K562 (cell line): ENCODE data around the gene OVCA2. TPM values are rescaled to one million over a fixed set of nuclear protein-coding genes. Genes with fewer than 3 reads are reported as not detected.

Source experiments
- HDAC1 ChIP-seq, 2 experiments: fragments of 450-650 bp; IDR thresholded peaks; 2 replicates each; pipeline ENCODE4 v1.6.1; 2016 to 2017; ENCODE audit warnings: inconsistent platforms in 1 of 2, mild to moderate bottlenecking in 1 of 2, moderate library complexity in 1 of 2
- PBX2 ChIP-seq, 2 experiments: IDR thresholded peaks in 1 of 2; conservative IDR thresholded peaks in 1 of 2; 2 replicates each; pipeline ENCODE4 v1.6.1; 2016; ENCODE audit warnings: low read depth in 2 of 2, mild to moderate bottlenecking in 1 of 2, missing compliant biosample characterization in 1 of 2, missing genetic modification characterization in 1 of 2, moderate library complexity in 1 of 2
- POLR3G ChIP-seq: IDR thresholded peaks from 2 replicates; pipeline ENCODE4 v1.6.1; 2011; ENCODE audit not compliant: insufficient read length, insufficient replicate concordance; ENCODE audit errors: extremely low read depth
- STAT5B ChIP-seq: fragments of 250-450 bp; sonication (Bioruptor Pico); IDR thresholded peaks from 2 replicates; pipeline ENCODE4 v1.8.0; 2021; ENCODE audit warnings: mild to moderate bottlenecking, inconsistent platforms
- polyA plus RNA-seq, 8 experiments: library from polyadenylated mRNA; depleted of rRNA in 4 of 8; stranded (reverse) in 5 of 8; unstranded in 3 of 8; fragments of >200 nt; fragmentation: Nextera tagmentation in 2 of 8; fragmentation: Illumina TruSeq in 1 of 8; extraction: Ambion mirVana in 2 of 8; extraction: Trizol in 1 of 8; gene quantifications; 2 replicates each; pipeline versions ENCODE4 v1.2.1 to v1.2.3, GENCODE V29; 2011 to 2014; ENCODE audit warnings: inconsistent platforms in 1 of 8, missing spikeins in 1 of 8
- total RNA-seq, 7 experiments: library from RNA; depleted of rRNA in 6 of 7; stranded (reverse); fragments of >200 nt in 6 of 7; fragmentation: Illumina TruSeq in 2 of 7; extraction: Trizol in 2 of 7; gene quantifications; 2 replicates each; pipeline versions ENCODE4 v1.2.1 to v1.2.3, GENCODE V29; 2011 to 2021; ENCODE audit warnings: low replicate concordance in 1 of 7

OVCA2 gene
- total and polyA plus RNA-seq, 9 of the 15 experiments (the other 6 are each of a cell fraction or from before 2014, with no cell fraction given) = 3.0 to 23.7 (median 14.1) TPM

DNA sequence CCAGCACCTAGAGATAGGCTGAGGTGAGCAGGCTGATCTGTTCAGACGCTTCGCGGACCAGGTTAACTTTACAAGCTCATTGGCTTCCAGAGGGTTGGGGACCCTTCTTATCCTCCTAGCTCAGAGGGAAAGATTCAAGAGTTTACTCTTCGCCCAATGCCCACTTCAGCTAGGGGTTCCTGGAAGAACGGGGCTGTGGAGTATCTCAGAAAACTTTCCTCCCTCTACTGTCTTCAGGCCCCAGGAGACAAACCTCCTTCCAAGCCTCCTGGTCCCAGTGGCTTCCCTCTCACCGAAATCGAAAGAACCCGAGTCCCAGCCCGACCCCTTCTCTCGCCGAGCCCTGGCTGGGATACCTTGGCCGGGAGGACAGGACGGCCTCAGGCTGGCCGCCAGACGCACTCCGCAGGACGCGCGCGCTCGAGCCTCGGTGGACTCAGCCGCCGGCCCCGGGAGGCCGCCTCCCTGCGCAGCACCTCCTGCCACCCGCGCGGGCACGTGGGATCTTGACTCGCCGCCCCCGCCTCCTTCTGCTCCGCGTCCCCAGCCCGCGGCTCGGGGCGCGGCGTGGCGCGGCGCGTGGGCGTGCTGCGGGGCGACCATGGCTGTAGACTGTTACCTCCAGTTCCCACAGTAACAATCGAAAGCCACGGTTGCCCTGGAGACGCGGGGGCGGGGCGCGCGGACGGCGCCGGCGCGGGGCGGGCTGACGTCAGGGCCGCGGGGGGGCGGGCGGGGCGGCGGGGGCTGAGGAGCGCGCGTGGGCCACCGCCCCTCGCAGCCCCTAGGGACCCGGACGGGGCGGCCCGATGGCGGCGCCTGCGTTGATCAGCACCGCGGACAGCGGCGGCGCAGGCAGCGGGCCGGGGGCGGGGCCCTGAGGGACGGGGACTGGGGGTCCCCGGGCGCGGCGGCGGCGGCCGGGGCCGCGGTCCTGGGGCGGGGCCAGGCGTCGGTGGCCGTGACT is 7.8 kb downstream of the OVCA2 start (continued):
- TF ChIP-seq PBX2 (CRISPR knock-in tag; IDR thresholded peaks at IDR 0.05; ENCODE audit: low read depth) (no peak), PBX2 (tag; conservative IDR thresholded peaks at IDR 0.05; ENCODE audit: low read depth) (no peak), POLR3G (no peak), STAT5B (CRISPR knock-in tag) (no peak), HDAC1 (IDR thresholded peaks at IDR 0.05) (0 out of 4 replicates have a peak, but pooled peaks of 1 of the 2 experiments have one; percentile 12)
